GM18868 (cell line): Measurements from ENCODE around the gene TBX10.
"Not testable (repeated sequence)": the region's sequence is repeated elsewhere in the genome, so short reads cannot be mapped to it uniquely, and the experiment has no call there.

Experiments used
- ATAC-seq: cut with Tn5 transposase; IDR thresholded peaks from one replicate; pipeline ENCODE4 v1.9.1; 2021; ENCODE audit warnings: mild to moderate bottlenecking, moderate library complexity; ENCODE audit not compliant: unreplicated experiment

Gene TBX10

DNA sequence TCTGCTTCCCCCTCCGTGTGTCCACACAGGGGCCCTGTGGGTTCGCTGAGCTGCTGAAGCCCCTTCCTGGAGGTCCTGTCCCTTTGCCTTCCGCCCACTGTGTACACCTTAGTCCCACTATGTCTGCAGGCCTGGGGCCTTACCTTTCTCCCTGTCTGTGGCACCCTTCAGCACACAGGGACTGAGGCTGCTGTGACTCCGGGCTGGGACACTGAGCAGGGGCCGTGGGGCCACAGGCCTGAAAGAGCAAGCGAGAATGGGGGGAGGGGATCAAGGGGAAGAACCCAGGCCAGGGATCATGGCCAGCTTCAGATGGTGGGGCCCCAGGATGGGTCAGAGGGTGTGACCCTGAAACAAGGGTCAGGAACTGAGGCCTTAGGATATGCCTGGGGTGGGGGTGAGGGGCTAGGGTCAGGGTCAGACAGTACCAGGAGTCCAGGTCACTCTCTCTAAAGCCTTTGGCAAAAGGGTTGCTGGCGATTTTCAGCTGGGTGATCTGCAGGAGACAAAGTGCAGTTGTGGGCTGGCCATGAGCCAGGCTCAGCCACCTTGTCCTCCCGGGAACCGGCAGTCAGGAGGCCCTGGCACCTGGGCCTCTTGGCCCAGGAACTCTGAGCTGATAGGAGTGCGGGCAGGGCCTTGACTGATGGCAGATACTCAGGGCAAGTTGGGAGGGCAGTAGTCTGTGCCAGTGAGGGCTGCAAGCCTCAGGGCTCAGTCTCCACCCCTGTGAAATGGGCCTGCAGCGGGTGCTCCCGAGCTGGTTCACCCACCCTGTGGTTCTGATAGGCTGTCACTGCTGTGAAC lies 7.2 kb downstream of the TBX10 start:
- no peak for ATAC-seq

DNA sequence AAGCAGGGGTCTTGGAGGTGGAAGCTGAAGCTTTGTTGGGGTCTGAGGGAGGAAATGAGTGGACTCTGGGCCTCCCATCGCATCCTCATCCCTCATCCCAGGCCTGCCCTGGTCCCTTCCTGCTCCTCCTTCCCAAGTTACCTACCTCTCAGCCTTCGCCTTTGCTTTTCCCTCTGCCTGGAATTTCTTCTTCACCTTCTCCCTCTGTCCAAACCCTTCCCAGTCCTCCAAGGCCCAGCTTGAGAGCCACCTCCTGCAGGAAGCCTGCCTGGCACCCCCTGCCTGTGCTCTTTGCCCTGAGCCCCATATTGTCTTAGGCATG lies 7.7 kb downstream of the TBX10 start:
- no peak for ATAC-seq

DNA sequence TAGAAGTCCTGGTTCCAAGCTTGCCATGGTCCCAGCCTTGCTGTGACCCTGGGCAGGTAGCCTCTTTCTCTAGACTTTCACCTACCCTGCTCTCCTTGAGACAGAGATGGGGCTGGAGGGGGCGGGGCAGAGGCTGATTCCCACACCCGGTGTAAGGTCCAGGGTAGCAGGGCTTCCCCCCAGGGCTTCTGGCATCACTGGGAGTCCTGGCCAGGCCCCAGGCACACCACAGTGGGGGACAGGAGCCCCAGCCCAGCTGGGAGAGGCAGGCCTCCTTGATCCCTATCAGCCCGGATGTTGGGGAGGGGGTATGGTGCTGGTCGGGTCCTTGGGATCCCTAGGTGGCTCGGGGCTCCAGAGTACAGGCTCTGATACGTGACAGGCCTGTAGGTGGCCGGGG lies 8.2 kb downstream of the TBX10 start:
- no peak for ATAC-seq

DNA sequence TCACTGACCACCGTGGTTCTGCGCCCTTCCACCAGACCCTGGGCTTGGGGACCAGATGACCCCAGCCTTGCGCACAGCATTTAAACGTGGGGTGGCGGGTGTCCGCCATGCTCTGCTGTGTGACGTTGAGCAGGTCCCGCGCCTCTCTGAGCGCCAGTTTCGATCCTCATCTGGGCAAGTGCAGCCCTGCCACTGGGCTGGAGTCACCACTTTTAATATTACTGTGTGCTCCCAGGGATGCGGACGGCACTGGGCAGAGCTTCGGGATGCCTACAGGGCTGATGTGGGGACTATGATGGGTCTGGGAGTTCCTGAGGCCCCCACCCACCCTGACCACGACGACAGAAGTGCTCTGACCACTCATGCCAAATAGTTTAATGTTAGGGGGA lies 8.6 kb downstream of the TBX10 start:
- no peak for ATAC-seq

DNA sequence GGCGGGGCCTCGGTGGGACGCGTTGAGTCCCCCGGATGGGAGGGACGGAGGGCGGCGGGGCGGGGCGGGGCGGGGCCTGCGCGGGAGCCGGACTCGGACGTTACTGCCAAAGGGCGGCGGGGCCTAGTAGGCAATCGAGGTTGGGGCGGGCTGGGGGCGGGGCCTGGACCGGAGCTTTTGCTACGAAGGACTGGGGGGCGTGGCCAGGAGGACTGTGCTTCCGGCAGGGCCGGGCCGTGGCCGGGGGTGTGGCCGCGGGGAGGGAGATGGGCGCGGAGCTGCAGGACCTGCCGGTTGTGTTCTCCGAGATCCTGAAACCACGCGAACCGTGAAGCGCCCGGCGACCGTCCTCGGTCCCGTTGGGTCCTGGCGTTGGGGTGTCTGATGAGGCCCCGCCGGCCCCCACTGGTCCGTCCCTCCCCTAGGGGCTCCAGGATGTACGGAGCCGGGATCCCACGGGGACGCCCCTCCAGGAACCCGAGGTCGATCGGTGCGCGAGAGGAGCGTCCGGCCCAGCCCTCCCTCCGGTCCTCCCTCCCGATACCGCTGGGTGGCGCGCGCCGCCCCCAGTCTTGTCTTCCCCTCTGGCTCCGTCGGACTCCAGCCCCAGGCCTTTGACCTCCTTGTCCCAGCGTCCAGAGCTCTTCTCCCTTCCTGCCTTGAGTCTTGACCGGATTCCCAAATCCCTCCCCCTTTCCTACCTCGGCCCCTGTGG lies 9.2 kb downstream of the TBX10 start:
- peak; percentile 64 for ATAC-seq

DNA sequence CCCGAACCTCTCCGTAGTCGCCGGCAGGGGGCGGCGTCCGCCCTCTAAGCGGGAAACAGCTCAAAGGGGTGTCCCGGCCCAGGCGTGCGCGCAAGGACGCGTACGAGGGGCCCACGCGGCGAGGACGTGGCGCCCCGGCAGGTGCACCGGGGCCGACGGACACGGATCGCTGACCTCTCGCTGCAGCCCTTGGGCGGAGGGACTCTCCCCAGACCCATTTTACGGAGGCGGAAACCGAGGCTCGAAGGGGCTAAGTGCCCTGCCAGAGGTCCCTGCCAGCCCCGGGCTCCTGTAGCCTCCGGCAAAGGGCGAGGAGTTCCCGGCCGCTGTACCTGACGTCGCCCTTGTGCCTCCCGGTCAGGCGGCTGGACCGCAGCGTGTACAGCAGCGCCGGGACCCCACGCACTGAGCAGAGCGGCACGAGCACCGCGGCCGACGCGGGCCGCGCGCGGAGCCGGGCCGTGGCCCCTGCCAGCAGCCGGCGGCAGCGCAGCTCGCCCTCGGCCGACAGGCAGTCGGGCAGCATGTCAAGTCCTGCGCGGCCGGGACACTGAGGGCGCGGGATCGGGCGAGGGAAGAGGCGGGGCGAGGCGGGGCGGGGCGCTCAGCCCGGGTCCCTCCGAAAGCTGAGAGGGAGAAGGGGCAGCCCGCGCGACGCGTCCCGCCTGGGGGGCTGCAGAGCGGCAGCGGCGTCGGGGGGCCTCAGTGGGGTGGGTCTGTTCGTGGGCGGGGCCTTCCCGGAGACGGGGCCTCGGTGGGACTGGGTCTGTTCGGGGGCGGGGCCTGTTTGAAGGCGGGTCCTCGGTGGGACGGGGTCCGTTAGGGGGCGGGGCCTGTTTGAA lies 10.0 kb downstream of the TBX10 start, which contains the start of gene NUDT8:
NUDT8 (minus strand) TSS at position 552 of the 842 bp plus-strand sequence; CDS start at position 526, 26 bp downstream.
- ATAC-seq = peak; percentile 43

DNA sequence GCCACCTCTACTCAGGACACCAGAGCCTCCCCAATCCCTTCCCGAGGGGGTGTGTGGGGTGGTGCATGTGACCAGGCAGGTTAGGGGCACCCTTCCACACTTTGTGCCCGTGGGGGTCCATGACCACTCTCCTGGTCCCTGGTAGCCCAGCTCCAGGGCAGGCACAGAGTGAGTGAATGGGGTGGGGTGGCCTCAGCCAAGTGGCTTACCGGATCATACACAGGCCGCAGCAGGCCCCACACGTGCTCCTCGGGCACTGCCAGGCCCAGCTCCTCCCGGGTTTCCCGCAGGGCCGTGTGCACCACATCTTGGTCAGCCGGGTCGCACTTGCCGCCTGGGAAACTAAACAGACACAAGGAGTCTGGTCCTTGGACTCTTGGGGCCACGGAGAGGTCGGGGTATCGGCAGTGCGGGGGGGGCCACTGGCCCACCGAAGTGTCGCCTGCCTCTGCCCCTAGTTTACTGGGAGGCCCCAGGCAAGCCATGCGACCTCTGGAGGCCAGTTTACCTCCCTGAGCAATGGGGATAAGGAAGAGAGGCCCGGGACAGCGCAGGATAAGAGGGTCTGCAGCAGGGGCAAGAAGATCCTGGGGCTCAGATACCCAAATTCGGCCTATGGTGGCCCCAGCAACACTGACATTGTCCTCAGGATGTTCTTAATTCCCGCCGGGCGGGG lies 10.7 kb downstream of the TBX10 start:
- no peak for ATAC-seq

DNA sequence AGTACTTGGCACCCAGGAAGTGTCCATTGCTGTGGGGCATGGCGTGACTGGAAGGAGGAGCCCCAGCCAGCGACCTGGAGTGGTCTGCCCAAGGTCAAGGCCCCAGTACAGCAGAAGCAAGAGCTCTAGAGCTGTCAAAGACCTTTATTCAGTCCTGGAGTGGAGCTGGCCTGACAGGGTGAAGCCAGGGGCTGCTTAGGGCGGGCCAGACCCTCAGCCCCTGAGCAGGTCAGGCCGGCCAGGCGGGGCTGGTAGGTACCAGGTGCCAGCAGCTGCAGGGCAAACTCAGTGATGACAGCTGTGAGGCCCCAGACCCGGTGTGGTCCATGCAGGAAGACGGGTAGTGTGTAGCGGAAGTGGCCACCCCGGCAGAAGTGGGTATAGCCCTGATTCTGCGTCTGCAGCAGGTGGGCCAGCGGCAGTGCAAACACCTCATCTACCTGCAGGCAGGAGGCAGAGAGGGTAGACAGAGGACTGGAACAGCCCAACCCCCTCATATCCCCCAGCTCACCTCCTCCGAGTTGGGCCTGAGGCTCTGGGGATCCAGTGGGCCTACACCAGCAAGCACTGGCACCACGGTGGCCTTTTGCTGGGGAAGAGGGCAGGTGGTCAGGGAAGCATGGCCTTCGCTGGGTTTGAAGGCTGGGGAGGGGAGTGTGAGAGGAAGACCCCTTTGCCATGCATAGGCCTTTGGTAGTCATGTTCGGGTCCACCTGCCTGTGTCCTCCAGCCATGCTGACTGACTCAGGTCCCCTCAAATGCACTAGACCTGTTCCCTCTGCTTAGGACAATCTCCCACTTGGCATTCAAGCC lies 11.5 kb downstream of the TBX10 start:
- ATAC-seq = no peak

DNA sequence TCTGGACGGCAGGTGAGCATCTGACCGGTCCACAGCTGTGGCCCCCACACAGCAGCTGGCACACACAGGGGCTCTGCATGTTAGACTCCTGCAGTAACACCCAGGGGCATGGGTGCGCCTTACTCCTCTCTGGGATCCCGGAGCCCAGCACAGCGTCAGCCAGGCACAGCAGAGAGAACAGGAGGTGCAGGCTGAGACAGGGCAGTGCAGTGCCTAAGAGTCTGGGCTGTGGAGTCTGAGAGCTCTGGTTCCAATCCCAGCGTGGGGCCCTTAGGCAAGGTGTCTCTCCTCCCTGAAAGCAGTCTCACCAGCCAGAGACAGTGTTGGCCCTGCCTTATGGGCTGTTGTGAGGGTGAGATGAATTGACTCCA lies 12.1 kb downstream of the TBX10 start:
- ATAC-seq = no peak

DNA sequence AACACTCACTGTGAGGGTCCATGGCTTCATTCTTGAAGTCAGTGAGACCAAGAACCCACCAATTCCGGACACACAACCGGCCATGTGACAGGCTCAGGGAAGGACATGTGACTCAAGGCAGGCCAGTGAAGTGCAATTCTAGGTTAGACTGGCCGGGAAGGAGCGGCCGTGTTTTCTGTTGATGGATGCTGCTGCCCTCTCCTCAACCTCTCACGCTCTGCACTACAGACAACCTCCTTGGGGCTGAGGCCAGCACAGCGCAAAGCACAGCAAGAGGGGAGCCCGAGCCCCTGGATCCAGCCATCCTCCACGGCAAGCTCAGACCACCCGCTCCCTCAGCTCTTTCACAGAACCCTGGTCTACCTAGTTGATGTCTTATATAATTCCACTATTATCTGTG lies 12.6 kb downstream of the TBX10 start:
- no peak for ATAC-seq

DNA sequence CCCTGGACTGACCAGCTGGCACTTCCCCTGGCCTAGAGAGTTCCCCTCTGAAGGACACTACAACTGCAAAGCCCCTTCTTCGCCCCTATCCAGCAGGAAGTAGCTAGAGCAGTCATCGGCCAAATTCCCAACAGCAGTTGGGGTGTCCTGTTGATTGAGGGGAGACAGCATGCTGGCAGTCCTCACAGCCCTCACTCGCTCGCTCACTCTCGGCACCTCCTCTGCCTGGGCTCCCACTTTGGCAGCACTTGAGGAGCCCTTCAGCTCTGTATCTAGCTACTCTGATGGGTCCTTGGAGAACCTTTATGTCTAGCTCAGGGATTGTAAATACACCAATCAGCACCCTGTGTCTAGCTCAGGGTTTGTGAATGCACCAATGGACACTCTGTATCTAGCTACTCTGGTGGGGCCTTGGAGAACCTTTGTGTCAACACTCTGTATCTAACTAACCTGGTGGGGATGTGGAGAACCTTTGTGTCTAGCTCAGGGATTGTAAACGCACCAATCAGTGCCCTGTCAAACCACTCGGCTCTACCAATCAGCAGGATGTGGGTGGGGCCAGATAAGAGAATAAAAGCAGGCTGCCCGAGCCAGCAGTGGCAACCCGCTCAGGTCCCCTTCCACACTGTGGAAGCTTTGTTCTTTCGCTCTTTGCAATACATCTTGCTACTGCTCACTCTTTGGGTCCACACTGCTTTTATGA lies 13.3 kb downstream of the TBX10 start:
- ATAC-seq = not testable (repeated sequence)

DNA sequence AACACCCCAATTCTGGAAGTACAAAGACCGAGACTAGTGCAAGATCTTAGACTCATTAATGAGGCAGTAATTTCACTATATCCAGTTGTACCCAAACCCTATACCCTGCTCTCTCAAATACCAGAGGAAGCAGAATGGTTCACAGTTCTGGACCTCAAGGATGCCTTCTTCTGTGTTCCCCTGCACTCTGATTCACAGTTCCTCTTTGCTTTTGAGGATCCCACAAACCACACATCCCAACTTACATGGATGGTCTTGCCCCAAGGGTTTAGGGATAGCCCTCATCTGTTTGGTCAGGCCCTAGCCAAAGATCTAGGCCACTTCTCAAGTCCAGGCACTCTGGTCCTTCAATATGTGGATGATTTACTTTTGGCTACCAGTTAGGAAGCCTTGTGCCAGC lies 15.8 kb downstream of the TBX10 start:
- ATAC-seq = not testable (repeated sequence)

DNA sequence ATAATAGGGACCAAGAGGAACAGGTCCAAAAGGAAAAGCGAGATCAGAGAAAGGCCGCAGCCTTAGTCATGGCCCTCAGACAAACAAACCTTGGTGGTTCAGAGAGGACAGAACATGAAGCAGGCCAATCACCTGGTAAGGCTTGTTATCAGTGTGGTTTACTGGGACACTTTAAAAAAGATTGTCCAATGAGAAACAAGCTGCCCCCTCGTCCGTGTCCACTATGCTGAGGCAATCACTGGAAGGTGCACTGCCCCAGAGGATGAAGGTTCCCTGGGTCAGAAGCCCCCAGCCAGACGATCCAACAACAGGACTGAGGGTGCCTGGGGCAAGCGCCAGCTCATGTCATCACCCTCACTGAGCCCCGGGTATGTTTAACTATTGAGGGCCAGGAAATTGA lies 16.7 kb downstream of the TBX10 start:
- not testable (repeated sequence) for ATAC-seq

DNA sequence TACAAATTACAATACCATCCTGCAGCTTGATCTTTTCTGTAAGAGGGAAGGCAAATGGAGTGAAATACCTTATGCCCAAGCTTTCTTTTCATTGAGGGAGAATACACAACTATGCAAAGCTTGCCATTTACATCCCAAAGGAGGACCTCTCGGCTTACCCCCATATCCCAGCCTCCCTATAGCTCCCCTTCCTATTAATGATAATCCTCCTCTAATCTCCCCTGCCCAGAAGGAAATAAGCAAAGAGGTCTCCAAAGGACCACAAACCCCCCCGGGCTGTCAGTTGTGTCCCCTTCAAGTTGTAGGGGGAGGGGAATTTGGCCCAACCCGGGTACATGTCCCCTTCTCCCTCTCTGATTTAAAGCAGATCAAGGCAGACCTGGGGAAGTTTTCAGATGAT lies 17.6 kb downstream of the TBX10 start:
- ATAC-seq = not testable (repeated sequence)

DNA sequence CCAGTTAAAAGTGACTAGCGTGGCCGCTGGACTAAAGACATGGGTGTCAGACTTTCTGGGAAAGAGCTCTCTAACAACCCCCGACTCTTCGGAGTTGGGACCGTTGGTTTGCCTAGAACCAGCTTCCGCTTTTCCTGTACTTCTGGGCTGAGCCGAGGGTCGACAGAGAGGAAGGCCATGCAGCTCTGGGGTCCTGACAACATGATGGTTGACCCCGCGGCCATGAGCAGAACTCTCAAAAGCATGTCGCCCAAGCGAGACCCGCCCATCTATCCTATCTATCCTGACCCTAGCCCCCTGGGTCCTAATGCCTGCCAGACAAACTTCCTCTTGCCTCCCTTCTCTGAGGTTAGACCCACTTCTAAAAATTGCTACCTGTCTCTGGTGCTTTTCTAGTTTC lies 18.9 kb downstream of the TBX10 start:
- ATAC-seq = not testable (repeated sequence)

DNA sequence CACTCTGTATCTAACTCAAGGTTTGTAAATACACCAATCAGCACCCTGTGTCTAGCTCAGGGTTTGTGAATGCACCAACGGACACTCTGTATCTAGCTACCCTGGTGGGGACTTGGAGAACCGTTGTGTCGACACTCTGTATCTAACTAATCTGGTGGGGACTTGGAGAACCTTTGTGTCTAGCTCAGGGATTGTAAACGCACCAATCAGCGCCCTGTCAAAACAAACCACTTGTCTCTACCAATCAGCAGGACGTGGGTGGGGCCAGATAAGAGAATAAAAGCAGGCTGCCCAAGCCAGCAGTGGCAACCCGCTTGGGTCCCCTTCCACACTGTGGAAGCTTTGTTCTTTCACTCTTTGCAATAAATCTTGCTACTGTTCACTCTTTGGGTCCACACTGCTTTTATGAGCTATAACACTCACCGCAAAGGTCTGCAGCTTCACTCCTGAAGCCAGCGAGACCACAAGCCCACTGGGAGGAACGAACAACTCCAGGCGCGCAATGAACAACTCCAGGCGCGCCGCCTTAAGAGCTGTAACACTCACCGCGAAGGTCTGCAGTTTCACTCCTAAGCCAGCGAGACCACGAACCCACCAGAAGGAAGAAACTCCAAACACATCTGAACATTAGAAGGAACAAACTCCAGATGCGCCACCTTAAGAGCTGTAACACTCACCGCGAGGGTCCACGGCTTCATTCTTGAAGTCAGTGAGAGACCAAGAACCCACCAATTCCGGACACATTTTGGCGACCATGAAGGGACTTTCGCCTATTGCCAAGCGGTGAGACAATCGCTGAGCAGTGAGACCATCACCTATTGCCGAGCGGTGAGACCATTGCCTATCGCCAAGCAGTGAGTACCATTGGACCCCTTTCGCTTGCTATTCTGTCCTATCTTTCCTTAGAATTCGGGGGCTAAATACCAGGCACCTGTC lies 19.6 kb downstream of the TBX10 start:
- not testable (repeated sequence) for ATAC-seq

DNA sequence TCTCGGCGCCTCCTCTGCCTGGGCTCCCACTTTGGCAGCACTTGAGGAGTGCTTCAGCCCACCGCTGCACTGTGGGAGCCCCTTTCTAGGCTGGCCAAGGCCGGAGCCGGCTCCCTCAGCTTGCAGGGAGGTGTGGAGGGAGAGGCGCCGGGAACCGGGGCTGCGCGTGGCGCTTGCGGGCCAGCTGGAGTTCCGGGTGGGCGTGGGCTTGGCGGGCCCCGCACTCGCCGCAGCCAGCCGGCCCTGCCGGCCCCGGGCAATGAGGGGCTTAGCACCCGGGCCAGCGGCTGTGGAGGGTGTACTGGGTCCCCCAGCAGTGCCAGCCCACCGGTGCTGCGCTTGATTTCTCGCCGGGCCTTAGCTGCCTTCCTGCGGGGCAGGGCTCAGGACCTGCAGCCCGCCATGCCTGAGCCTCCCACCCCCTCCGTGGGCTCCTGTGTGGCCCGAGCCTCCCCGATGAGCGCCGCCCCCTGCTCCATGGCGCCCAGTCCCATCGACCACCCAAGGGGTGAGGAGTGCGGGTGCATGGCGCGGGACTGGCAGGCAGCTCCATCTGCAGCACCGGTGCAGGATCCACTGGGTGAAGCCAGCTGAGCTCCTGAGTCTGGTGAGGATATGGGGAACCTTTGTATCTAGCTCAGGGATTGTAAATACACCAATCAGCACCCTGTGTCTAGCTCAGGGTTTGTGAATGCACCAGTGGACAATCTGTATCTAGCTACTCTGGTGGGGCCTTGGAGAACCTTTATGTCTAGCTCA lies 20.5 kb downstream of the TBX10 start:
- ATAC-seq = not testable (repeated sequence)
